ENCODE measurements around the gene ABHD2.
"Not testable (repeated sequence)": the region's sequence is repeated elsewhere in the genome, so short reads cannot be mapped to it uniquely, and the experiment has no call there.

The ABHD2 gene

DNA sequence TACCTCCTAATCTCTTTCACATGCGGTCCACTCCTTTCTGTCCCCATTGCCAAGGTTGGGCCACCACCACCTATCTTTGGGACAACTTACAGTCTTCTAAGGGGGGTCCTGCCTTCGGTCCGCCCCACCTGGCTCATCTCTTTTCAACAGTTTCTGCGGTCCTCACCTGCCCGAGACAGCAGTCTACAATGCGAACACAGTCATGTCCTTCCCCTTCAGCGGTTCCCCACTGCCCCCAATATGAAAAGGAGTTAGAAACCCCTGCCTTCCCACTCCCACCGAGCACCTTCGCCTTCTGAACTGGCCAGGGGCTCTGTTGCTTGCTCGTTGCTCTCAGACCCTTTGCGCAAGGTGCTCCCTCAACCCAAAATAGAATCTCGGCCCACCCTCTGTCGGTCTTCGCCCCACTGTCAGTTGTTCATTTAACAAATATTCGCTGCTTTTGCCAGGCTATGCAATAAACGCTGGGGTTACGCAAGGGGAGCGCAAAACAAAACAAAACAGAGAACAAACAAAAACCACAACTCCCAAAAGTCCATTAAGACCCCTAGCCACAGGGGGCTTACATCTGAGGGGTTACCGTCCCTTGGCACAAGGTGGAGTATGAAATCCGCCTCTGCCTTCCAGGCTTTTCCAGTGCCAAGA lies 154.9 kb downstream of the ABHD2 start:
- DNase-seq: no peak

DNA sequence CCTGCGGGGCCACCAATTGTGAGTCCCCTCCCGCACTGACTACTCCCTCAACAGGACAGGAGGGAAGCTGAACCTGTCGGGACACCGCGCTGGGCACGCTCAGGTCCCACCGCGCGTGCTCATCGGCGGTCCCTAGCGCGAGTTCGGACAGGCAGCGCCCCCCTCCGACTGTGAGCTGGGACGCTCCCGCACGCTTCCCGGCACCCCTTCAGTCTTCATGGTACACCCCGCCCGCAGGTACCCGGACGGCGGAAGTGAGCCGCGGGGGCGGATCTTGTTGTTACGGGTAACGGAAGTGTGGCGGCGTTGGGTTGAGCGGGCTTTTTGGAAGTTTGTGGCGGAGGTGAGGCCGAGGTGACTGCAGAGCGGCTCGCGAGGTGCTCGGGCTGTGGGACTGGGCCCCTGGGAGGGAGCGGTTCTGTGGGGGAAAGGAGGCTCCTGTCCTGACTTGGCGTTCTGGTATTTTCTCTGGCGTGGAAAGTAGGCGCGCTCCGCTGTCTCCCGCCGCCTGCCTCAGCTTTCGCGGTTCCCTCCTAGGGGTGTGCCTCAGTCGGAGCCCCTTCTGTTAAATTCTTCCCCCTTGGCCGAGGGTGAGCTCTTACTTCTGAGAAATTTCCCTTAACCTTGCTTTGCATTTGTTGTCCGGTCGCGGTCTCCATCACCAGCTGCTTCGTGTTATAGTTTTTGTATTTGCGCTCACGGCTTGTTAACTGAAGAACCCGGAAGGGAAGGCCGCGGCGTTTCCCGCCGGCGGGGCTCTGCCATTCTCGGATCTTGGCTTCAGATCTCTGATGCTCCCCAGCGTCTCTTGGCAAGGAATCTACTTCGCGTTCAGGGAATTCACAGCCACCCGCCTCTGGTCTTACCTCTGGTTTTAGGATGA lies 155.7 kb downstream of the ABHD2 start, which contains the start of gene FANCI:
FANCI (plus strand) TSS at position 289 of the 883 bp plus-strand sequence. CDS start 3,669 bp downstream, outside the sequence.
- peak; percentile 98 for DNase-seq

DNA sequence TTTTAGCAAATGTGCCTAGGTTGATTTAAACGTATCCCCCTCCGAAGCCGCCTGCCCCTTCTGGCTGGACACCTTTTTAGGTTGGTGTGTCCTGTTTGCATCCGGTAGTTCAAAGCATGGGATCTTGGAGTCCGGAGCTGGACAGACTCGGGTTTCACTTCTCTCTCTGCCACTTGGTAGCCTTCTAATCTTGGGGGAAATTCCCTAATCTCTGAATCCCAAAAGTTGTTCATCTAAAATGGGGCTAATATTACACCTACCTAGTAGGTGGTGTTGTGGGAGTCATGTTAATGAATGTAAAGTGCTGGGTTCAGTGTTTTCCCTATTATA lies 156.3 kb downstream of the ABHD2 start:
- no peak for DNase-seq

DNA sequence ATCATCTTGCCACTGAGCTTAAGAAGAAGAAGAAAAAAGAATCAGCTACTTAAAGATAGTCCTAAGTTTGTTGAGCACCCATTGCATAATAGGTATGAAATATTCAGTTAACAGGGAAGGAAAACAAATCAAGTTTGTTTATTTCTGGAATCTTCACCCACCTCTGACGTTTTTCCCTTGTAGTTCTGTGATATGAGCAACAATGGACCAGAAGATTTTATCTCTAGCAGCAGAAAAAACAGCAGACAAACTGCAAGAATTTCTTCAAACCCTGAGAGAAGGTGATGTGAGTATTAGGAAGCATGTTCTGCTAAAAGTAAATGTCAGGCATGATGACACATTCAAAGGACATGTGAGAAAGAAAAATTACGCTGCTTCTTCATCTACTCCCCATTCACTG lies 159.2 kb downstream of the ABHD2 start:
- no peak for DNase-seq

DNA sequence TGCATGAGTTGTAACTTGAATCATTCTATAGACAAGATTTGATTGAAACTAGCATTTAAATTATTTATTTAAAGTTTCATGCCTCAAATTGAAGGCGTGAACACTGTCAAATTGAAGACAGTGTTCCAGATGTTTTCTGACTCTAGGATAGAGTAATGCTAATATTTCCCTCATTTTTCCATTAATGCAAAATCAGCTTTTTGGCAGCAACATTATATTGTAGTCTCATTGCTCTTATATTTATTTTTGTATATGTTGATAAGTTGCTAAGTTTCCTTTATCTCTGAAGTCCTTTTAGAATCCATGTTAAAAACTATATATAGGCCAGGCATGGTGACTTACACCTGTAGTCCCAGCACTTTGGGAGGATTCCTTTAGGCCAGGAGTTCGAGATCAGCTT lies 160.3 kb downstream of the ABHD2 start:
- DNase-seq: no peak

DNA sequence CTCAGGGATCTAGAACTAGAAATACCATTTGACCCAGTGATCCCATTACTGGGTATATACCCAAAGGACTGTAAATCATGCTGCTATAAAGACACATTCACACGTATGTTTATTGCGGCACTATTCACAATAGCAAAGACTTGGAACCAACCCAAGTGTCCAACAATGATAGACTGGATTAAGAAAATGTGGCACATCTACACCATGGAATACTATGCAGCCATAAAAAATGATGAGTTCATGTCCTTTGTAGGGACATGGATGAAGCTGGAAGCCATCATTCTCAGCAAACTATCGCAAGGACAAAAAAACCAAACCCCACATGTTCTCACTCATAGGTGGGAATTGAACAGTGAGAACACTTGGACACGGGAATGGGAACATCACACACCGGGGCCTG lies 161.9 kb downstream of the ABHD2 start:
- DNase-seq: not testable (repeated sequence)

Data from stimulated activated CD4-positive, alpha-beta T cell treated with anti-CD3 and anti-CD28 coated beads, Interleukin-4, amount 100 ng/mL, for 1 hour (primary cell).